Neutrophil (primary cell): ENCODE measurements around the gene TP53I3.
"Not testable (repeated sequence)": the region's sequence is repeated elsewhere in the genome, so short reads cannot be mapped to it uniquely, and the experiment has no call there.

Experiments used
- H3K27ac ChIP-seq: fragments of 200-600 bp; sonication (generic); 2 replicates; pipeline ENCODE4 v1.5.1; 2016; ENCODE audit warnings: mild to moderate bottlenecking, moderate library complexity
- H3K27me3 ChIP-seq: fragments of 200-600 bp; sonication (generic); 2 replicates; pipeline ENCODE4 v1.6.0; 2016; ENCODE audit warnings: mild to moderate bottlenecking
- H3K36me3 ChIP-seq: fragments of 200-600 bp; sonication (generic); 2 replicates; pipeline ENCODE4 v1.5.1; 2017
- H3K4me1 ChIP-seq, 2 experiments: fragments of 200-600 bp in 1 of 2; sonication (generic) in 1 of 2; 1 replicate in 1 of 2; 2 replicates in 1 of 2; pipeline versions ENCODE4 v1.5.1 to v1.6.1; 2013 to 2016; ENCODE audit warnings: low read depth in 1 of 2, low read length in 1 of 2, mild to moderate bottlenecking in 1 of 2, moderate library complexity in 1 of 2; ENCODE audit not compliant: control insufficient read depth in 1 of 2, insufficient read depth in 1 of 2
- H3K4me3 ChIP-seq, 2 experiments: fragments of 200-600 bp in 1 of 2; sonication (generic) in 1 of 2; 1 replicate in 1 of 2; 2 replicates in 1 of 2; pipeline ENCODE4 v1.5.1; 2013 to 2016; ENCODE audit warnings: low read depth in 1 of 2, low read length in 1 of 2, mild to moderate bottlenecking in 1 of 2, moderate library complexity in 1 of 2
- H3K9me3 ChIP-seq: fragments of 200-600 bp; sonication (generic); 2 replicates; pipeline ENCODE4 v1.5.1; 2016
- TF ChIP-seq, protein P1 (sequence below): fragments of 200-600 bp; sonication (generic); IDR thresholded peaks from 2 replicates; pipeline ENCODE4 v1.5.1; 2016; ENCODE audit warnings: antibody characterized with exemption

The TP53I3 gene

DNA sequence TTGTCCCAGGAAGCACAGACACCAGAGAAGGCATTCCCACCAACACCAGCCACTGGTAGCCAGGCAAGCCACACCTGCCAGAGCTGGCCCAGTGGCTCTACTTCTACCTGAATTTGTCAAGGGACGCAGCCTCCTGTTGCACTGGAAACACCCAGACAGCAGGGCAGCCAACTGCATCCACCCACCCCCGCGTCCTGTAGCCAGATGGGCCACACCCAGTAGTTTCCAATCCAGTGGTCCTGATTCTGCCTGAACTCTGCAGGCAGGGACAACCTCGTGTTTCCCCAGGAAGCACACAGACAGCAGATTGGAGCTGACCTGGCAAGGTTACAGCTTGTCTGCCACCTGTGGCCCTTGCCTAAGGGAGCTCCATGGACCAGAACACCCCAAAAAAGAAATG lies 20.3 kb upstream of the TP53I3 start:
- peaks cover 20% of the 10 kb centered on the region for H3K36me3 ChIP-seq
- no peak overlapping the region for H3K4me3 ChIP-seq
- H3K4me1 ChIP-seq: no peaks in the 10 kb centered on the region
- no peaks in the 10 kb centered on the region for H3K27me3 ChIP-seq
- no peaks in the 10 kb centered on the region for H3K9me3 ChIP-seq
- TF ChIP-seq, protein P1, sequence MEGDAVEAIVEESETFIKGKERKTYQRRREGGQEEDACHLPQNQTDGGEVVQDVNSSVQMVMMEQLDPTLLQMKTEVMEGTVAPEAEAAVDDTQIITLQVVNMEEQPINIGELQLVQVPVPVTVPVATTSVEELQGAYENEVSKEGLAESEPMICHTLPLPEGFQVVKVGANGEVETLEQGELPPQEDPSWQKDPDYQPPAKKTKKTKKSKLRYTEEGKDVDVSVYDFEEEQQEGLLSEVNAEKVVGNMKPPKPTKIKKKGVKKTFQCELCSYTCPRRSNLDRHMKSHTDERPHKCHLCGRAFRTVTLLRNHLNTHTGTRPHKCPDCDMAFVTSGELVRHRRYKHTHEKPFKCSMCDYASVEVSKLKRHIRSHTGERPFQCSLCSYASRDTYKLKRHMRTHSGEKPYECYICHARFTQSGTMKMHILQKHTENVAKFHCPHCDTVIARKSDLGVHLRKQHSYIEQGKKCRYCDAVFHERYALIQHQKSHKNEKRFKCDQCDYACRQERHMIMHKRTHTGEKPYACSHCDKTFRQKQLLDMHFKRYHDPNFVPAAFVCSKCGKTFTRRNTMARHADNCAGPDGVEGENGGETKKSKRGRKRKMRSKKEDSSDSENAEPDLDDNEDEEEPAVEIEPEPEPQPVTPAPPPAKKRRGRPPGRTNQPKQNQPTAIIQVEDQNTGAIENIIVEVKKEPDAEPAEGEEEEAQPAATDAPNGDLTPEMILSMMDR: no peak
- no peak overlapping the region for H3K27ac ChIP-seq

DNA sequence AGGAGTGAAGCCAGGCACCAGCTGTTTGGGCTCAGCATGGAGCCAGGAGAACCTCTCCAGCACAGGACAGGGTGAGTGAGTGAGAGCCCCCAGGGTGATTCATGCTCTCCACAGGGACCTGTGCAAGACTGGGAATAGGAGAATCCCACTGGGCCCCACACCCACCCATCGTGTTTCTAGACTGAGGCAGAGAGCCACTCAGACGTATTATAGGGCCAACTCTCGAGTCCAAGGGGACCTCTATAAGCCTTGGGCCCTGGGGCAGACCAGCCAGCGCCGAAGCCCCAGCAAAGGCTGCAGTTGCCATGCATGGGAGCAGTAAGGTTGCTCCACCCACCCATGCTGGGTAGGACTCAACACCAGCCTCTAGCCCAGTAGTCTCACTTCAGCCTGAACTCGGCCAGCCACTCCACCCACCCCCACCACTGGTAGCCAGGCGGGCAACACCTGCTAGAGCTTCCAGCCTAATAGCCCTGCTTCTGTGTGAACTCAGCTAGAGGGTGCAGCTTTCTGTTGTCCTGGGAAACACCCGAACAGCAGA lies 19.5 kb upstream of the TP53I3 start:
- H3K27me3 ChIP-seq: no peaks in the 10 kb centered on the region
- H3K9me3 ChIP-seq: no peaks in the 10 kb centered on the region
- TF ChIP-seq, protein P1: no peak
- H3K36me3 ChIP-seq: peaks cover 20% of the 10 kb centered on the region
- H3K4me3 ChIP-seq: no peak overlapping the region
- H3K4me1 ChIP-seq: no peaks in the 10 kb centered on the region
- H3K27ac ChIP-seq: no peak overlapping the region

DNA sequence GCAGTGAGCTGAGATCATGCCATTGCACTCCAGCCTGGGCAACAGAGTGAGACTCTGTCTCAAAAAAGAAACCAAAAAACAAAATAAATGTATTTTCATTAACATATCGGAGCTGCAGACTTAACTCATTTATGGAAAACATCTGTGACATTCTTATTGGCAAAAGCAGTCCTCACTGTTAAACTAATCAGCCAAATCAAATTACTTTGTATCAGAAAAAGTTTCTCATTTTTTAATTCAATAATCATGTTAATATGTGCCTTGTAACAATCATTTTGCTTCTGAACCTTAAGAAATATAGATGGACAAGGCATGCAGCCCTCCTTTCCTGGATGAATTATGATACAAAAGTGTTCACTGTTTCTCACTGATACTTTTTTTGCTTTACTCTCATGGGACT lies 18.0 kb upstream of the TP53I3 start:
- no peaks in the 10 kb centered on the region for H3K27me3 ChIP-seq
- no peaks in the 10 kb centered on the region for H3K9me3 ChIP-seq
- TF ChIP-seq, protein P1: no peak
- H3K27ac ChIP-seq: no peak overlapping the region
- H3K4me1 ChIP-seq: no peaks in the 10 kb centered on the region
- peaks cover 20% of the 10 kb centered on the region for H3K36me3 ChIP-seq
- no peak overlapping the region for H3K4me3 ChIP-seq

DNA sequence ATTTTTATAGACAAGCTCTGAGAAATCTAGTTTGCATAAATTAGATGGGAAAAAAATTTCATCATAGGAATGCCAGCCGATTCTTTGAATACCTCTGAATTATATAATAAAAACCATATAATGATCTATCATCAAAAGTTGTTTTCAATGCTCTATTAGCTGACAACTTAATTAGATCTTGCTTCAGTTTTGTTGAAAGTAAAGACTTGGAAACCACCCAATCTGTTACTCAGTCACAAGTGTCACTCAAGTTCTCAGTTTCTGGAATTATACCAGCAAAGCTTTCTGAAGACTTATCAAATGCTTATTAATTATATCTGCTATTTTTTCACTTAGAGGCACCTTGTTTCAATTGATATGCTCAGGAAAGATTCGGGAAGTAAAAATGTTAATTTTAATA lies 17.4 kb upstream of the TP53I3 start:
- Histone ChIP-seq H3K9me3 (no peaks in the 10 kb centered on the region), H3K4me3 (no peak overlapping the region), H3K4me1 (no peaks in the 10 kb centered on the region), H3K27me3 (no peaks in the 10 kb centered on the region), H3K36me3 (peaks cover 20% of the 10 kb centered on the region), H3K27ac (no peak overlapping the region)
- TF ChIP-seq, protein P1: no peak

DNA sequence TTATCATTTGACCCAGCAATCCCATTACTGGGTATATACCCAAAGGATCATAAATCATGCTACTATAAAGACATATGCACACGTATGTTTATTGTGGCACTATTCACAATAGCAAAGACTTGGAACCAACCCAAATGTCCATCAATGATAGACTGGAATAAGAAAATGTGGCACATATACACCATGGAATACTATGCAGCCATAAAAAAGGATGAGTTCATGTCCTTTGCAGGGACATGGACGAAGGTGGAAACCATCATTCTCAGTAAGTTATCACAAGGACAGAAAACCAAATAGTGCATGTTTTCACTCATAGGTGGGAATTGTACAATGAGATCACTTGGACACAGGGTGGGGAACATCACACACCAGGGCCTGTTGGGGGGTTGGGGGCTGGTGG lies 16.1 kb upstream of the TP53I3 start:
- not testable (repeated sequence) for H3K4me3 ChIP-seq, H3K27me3 ChIP-seq, H3K27ac ChIP-seq, H3K4me1 ChIP-seq, H3K9me3 ChIP-seq
- H3K36me3 ChIP-seq: peaks cover 28% of the 10 kb centered on the region

DNA sequence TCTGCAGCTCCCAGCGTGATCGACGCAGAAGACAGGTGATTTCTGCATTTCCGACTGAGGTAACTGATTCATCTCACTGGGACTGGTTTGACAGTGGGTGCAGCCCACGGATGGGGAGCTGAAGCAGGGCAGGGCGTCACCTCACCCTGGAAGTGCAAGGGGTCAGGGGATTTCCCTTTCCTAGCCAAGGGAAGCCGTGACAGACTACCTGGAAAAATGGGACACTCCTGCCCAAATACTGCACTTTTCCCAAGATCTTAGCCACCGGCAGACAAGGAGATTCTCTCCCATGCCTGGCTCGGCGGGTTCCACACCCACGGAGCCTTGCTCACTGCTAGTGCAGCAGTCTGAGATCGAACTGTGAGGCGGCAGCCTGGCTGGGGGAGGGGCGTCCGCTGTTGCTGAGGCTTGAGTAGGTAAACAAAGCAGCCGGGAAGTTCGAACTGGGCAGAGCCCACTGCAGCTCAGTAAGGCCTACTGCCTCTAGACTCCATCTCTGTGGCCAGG lies 10.6 kb upstream of the TP53I3 start:
- H3K4me1 ChIP-seq, H3K4me3 ChIP-seq, H3K27me3 ChIP-seq, H3K9me3 ChIP-seq, H3K27ac ChIP-seq: not testable (repeated sequence)
- H3K36me3 ChIP-seq: peaks cover 23% of the 10 kb centered on the region

DNA sequence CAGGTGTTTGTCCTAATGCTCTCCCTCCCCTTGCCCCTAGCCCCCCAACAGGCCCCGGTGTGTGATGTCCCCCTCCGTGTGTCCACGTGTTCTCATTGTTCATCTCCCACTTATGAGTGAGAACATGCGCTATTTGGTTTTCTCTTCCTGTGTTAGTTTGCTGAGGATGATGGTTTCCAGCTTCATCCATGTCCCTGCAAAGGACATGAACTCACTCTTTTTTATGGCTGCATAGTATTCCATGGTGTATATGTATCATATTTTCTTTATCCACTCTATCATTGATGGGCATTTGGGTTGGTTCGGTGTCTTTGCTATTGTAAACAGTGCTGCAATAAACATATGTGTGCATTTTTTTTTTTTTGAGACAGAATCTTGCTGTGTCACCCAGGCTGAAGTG lies 8.6 kb upstream of the TP53I3 start:
- not testable (repeated sequence) for H3K9me3 ChIP-seq, H3K4me3 ChIP-seq, H3K27ac ChIP-seq, H3K27me3 ChIP-seq
- Histone ChIP-seq H3K4me1 (peaks cover 10 to 11% of the 10 kb centered on the region in 2 experiments), H3K36me3 (peaks cover 31% of the 10 kb centered on the region)
